Activated CD4-positive, CD25-positive, alpha-beta regulatory T cell treated with anti-CD3 and anti-CD28 coated beads, Interleukin-2, amount 50 U/mL, for 72 hours (primary cell): ENCODE results near the gene ACP2.
"Not testable (repeated sequence)": the region's sequence is repeated elsewhere in the genome, so short reads cannot be mapped to it uniquely, and the experiment has no call there.

Source experiments
- DNase-seq: peaks from one replicate; pipeline ENCODE4 v3.0.0; 2021

The ACP2 gene

DNA sequence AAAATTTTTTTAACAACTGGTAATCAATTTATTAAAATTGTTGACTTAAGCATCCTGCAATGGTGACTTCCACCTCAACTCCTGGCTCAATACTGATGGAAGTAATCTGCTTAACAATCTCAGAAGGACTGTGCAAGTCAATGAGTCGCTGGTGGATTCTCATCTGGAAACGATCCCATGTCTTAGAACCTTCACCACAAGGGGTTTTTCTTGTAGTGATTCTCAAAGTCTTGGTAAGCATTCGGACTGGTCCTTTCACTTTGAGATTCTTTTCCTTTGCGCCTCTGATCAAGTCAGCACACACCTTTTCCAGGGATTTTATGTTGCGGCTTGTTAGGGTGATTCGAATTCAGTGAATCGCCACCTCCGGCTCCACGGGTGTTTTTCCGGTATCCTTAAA, 57.5 kb downstream of the ACP2 start:
- DNase-seq = not testable (repeated sequence)
